HCT116 (cell line): ENCODE data around the gene HPF1. TPM values are rescaled to one million over a fixed set of nuclear protein-coding genes. Genes with fewer than 3 reads are reported as not detected.

Source experiments
- ATAC-seq: fragments of 200-7000 bp; cut with Tn5 transposase; 2 replicates; pipeline ENCODE4 v1.9.1; 2020; ENCODE audit warnings: mild to moderate bottlenecking, moderate library complexity
- BruUV-seq: library from RNA; stranded (reverse); fragments of 400-500 nt; replicated peaks from 2 replicates; lab custom pipeline; 2021; lab: Mats Ljungman, UMichigan
- CTCF ChIA-PET: fragments of 300-600 bp; sonication (Branson Sonifier 250); formaldehyde crosslinking; loops from one replicate; lab custom pipeline; 2021; ENCODE audit warnings: antibody characterized with exemption; lab: Charles Lee
- POLR2A ChIA-PET: fragments of 300-600, 350-600 bp; sonication (Branson Sonifier 250); formaldehyde crosslinking; loops from one replicate; lab custom pipeline; 2021; ENCODE audit warnings: antibody characterized with exemption; lab: Charles Lee
- RAD21 ChIA-PET, 2 experiments: fragments of 300-600 bp; sonication (Branson Sonifier 250); formaldehyde crosslinking; loops; one replicate each; lab custom pipeline; 2023; ENCODE audit warnings: low total read pairs in 2 of 2; ENCODE audit not compliant: uncharacterized antibody in 2 of 2, unreplicated experiment in 2 of 2, low non-redundant PET in 1 of 2; lab: Charles Lee
- DNase-seq: peaks from one replicate; pipeline ENCODE4 v3.0.0-alpha.2; 2010; ENCODE audit warnings: low read depth, low spot score
- H2AFZ ChIP-seq: fragments of 200-600 bp; shearing (Covaris generic), sonication (generic); 2 replicates; pipeline ENCODE4 v1.6.1; 2017; ENCODE audit warnings: low read depth, mixed run types, mixed read lengths, antibody characterized with exemption, low read length; ENCODE audit not compliant: poor library complexity, severe bottlenecking
- H3K27ac ChIP-seq: 2 replicates; pipeline ENCODE4 v1.5.1; 2012; ENCODE audit warnings: low read depth, low read length
- H3K27me3 ChIP-seq: fragments of 200-600 bp; sonication (generic); 2 replicates; pipeline ENCODE4 v1.6.1; 2016; ENCODE audit warnings: mixed run types, low read length, mixed read lengths; ENCODE audit not compliant: insufficient read depth
- H3K36me3 ChIP-seq, 2 experiments: fragments of 200-500 bp in 1 of 2; fragments of 200-600 bp in 1 of 2; sonication (Bioruptor generic) in 1 of 2; sonication (generic) in 1 of 2; 2 replicates each; pipeline versions ENCODE4 v1.5.1 to v1.6.1; 2014 to 2016; ENCODE audit warnings: low read length in 2 of 2, inconsistent platforms in 1 of 2, mixed read lengths in 1 of 2, mixed run types in 1 of 2; ENCODE audit not compliant: insufficient read depth in 2 of 2, control insufficient read depth in 1 of 2
- H3K4me1 ChIP-seq, 2 experiments: fragments of 200-600 bp in 1 of 2; sonication (generic) in 1 of 2; 2 replicates each; pipeline versions ENCODE4 v1.5.1 to v1.6.1; 2012 to 2017; ENCODE audit warnings: low read length in 2 of 2, inconsistent platforms in 1 of 2, mild to moderate bottlenecking in 1 of 2, mixed read lengths in 1 of 2, mixed run types in 1 of 2, moderate library complexity in 1 of 2; ENCODE audit not compliant: insufficient read depth in 2 of 2, control insufficient read depth in 1 of 2
- H3K4me2 ChIP-seq: fragments of 200-600 bp; sonication (generic); 2 replicates; pipeline ENCODE4 v1.6.1; 2017; ENCODE audit warnings: mixed run types, low read length, mixed read lengths
- H3K4me3 ChIP-seq, 2 experiments: fragments of 200-600 bp in 1 of 2; sonication (generic) in 1 of 2; replicated peaks in 1 of 2; 2 replicates each; pipeline ENCODE4 v1.5.1; 2011 to 2016; ENCODE audit warnings: low read length in 2 of 2, control low read depth in 1 of 2, low read depth in 1 of 2, mild to moderate bottlenecking in 1 of 2, mixed read lengths in 1 of 2, mixed run types in 1 of 2
- H3K79me2 ChIP-seq: fragments of 200-600 bp; sonication (generic); 2 replicates; pipeline ENCODE4 v1.6.1; 2017; ENCODE audit warnings: mild to moderate bottlenecking, mixed run types, low read length, moderate library complexity, mixed read lengths; ENCODE audit not compliant: insufficient read depth
- H3K9ac ChIP-seq: fragments of 200-600 bp; sonication (generic); 2 replicates; pipeline ENCODE4 v1.6.1; 2016; ENCODE audit warnings: low read length, mixed read lengths
- H3K9me2 ChIP-seq: fragments of 200-600 bp; sonication (generic), shearing (Covaris generic); 2 replicates; pipeline ENCODE4 v1.6.1; 2017; ENCODE audit warnings: mixed run types, mild to moderate bottlenecking, moderate library complexity; ENCODE audit not compliant: insufficient read depth
- H3K9me3 ChIP-seq, 2 experiments: fragments of 200-500 bp in 1 of 2; fragments of 200-600 bp in 1 of 2; sonication (Bioruptor generic) in 1 of 2; sonication (generic) in 1 of 2; 2 replicates each; pipeline ENCODE4 v1.6.1; 2014 to 2017; ENCODE audit warnings: low read length in 2 of 2, mixed read lengths in 2 of 2, inconsistent platforms in 1 of 2, low read depth in 1 of 2, mild to moderate bottlenecking in 1 of 2, mixed run types in 1 of 2, moderate library complexity in 1 of 2; ENCODE audit not compliant: control insufficient read depth in 1 of 2, insufficient read depth in 1 of 2
- H4K20me1 ChIP-seq: fragments of 200-600 bp; sonication (generic), shearing (Covaris generic); 2 replicates; pipeline ENCODE4 v1.6.1; 2017; ENCODE audit warnings: mixed run types, mild to moderate bottlenecking, moderate library complexity; ENCODE audit not compliant: insufficient read depth
- CEBPB ChIP-seq: IDR thresholded peaks from 2 replicates; pipeline ENCODE4 v1.6.1; 2012; ENCODE audit warnings: low read depth
- EGR1 ChIP-seq: IDR thresholded peaks from 2 replicates; pipeline ENCODE4 v1.6.1; 2012; ENCODE audit warnings: low read depth
- FOSL1 ChIP-seq: IDR thresholded peaks from 2 replicates; pipeline ENCODE4 v1.6.1; 2012; ENCODE audit warnings: low read depth
- SIN3A ChIP-seq: IDR thresholded peaks from 2 replicates; pipeline ENCODE4 v1.6.1; 2012; ENCODE audit warnings: low read depth
- SP1 ChIP-seq: IDR thresholded peaks from 2 replicates; pipeline ENCODE4 v1.6.1; 2012; ENCODE audit warnings: low read depth
- intact Hi-C: fragments of 100-400 bp; cut with micrococcal nuclease; formaldehyde crosslinking; loops from 2 replicates; pipeline ENCODE4 v1.10.0; 2022
- total RNA-seq: library from RNA; stranded (reverse); gene quantifications from one replicate; pipeline ENCODE4 v1.2.1, GENCODE V29; 2021; ENCODE audit not compliant: unreplicated experiment
- TF ChIP-seq, protein P1 (sequence below): IDR thresholded peaks from 2 replicates; pipeline ENCODE4 v1.6.1; 2012

The HPF1 gene
- total RNA-seq, 1 experiment from 2014 or later: 32.6 TPM

DNA sequence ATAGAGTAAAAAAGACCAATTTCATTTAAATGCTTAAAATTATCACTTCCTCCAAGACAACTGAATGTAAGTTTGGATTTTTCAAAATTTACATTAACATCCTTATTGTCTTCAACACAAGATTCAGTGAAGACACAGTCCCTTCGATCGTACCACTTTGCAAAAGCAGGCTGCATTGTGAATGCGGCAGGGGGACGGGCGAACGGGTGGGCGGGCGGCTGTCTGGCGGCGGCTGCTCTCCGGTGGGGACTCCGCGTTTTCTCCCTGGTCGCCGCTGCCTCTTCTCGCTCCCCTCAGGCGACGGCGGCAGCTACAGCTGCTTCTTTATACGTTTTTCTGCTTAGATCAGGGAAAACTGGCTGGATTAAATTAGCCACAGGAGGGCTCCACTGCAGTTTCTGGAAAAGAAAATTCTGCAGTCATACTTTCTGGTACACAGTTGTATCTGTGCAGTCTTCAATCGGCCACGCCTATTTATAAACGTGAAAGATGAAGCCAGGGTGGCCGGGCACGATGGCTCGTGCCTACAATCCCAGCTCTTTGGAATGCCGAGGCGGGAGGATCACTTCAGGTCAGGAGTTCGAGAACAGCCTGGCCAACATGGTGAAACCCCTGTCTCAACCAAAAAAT lies 33.9 kb upstream of the HPF1 start (continued):
- TF ChIP-seq, protein P1, sequence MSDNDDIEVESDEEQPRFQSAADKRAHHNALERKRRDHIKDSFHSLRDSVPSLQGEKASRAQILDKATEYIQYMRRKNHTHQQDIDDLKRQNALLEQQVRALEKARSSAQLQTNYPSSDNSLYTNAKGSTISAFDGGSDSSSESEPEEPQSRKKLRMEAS: no peak; the same call in 1 of the 2 replicates
- TF ChIP-seq SIN3A: no peak
- no peak for TF ChIP-seq SP1
- TF ChIP-seq EGR1: no peak

DNA sequence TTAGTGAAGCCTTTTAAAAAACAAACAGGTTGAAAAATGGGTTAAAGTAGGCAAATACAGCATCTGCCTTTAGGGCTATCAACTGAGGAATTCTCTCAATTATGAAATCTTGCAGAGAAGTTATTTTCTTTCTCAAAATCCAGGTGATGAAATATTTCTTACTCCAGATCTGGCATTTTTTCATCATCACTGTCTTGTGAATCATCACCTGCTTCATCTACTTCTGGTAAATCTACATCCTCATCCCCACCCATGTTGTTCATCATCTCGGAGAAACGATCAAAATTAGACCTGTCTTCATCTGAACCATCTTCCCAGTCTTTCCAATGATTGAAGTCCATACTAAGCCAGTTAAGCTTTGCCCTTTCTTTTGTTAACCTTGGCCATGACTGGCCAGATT lies 33.3 kb upstream of the HPF1 start:
- POLR2A ChIA-PET: interaction anchor here (0.5 kb wide), 1 partner anchor 281 kb away, joined by 3 read pairs; no protein-coding TSS in a partner anchor
- Histone ChIP-seq H2AFZ (peak overlapping the region; percentile 99), H3K9ac (0 out of 2 replicates have a peak overlapping the region, but pooled peaks have one; percentile 9), H3K79me2 (no peaks in the 10 kb centered on the region), H3K4me1 (peaks cover 2 to 20% of the 10 kb centered on the region in 2 experiments; a peak in 2 of 4 replicates), H3K27ac (no peak overlapping the region), H3K9me3 (no peaks in the 10 kb centered on the region), H3K4me3 (peak overlapping the region; percentile 34 to 46), H3K9me2 (no peaks in the 10 kb centered on the region), H3K27me3 (peaks cover 12% of the 10 kb centered on the region; the same call in 1 of the 2 replicates), H4K20me1 (no peaks in the 10 kb centered on the region), H3K4me2 (peak overlapping the region; percentile 87), H3K36me3 (no peaks in the 10 kb centered on the region)
- intact Hi-C loops: loop anchor here (2.0 to 5.0 kb wide), 2 partner anchors 179 to 236 kb away; partner anchors contain the start of genes MFAP3L and NEK1
- TF ChIP-seq CEBPB (peak; percentile 31; the same call in 1 of the 2 replicates), FOSL1 (no peak)
- no peak for ATAC-seq
- RAD21 ChIA-PET: no interaction called here
- BruUV-seq: no TSS peak
- DNase-seq: no peak
- CTCF ChIA-PET: interaction anchor here (1.0 to 1.7 kb wide), 8 partner anchors 14 to 299 kb away, joined by 3 to 6 read pairs (median 4); no protein-coding TSS in a partner anchor
